Left lung (tissue), 10 donors: ENCODE data around the gene MRPS21. TPM values are rescaled to one million over a fixed set of nuclear protein-coding genes. Genes with fewer than 3 reads are reported as not detected.

ENCODE experiments used
- ATAC-seq: fragments of 200-7000 bp; cut with Tn5 transposase; one replicate; pipeline ENCODE4 v1.9.1; 2020; ENCODE audit warnings: moderate library complexity
- DNase-seq, 4 donors: peaks; one replicate each; pipeline ENCODE4 v3.0.0-alpha.2; 2013 to 2020
- H3K27ac ChIP-seq, 2 donors: fragments of 200-600 bp; sonication (generic) in 1 of 2; one replicate each; pipeline versions ENCODE4 v1.5.0 to v1.8.0; 2020 to 2021
- H3K27me3 ChIP-seq, 2 donors: fragments of 200-600 bp; sonication (generic) in 1 of 2; one replicate each; pipeline versions ENCODE4 v1.5.0 to v1.8.0; 2020 to 2021
- H3K36me3 ChIP-seq, 2 donors: fragments of 200-600 bp; sonication (generic) in 1 of 2; one replicate each; pipeline versions ENCODE4 v1.5.0 to v1.8.0; 2020 to 2021
- H3K4me1 ChIP-seq, 2 donors: fragments of 200-600 bp; one replicate each; pipeline ENCODE4 v1.8.0; 2021
- H3K4me3 ChIP-seq, 2 donors: fragments of 200-600 bp; sonication (generic) in 1 of 2; one replicate each; pipeline versions ENCODE4 v1.5.0 to v1.8.0; 2020 to 2021; ENCODE audit warnings: mild to moderate bottlenecking in 1 of 2
- H3K9me3 ChIP-seq, 2 donors: fragments of 200-600 bp; sonication (generic) in 1 of 2; one replicate each; pipeline versions ENCODE4 v1.5.0 to v1.8.0; 2020 to 2021
- CTCF ChIP-seq, 2 donors: fragments of 200-600 bp; sonication (generic) in 1 of 2; IDR thresholded peaks; one replicate each; pipeline versions ENCODE4 v1.5.0 to v1.8.0; 2021; ENCODE audit warnings: antibody characterized with exemption in 2 of 2
- intact Hi-C, 2 donors: fragments of 100-400 bp; cut with DNase I; formaldehyde crosslinking; loops; one replicate each; pipeline versions ENCODE4 v1.11.2 to v1.14.2; 2022
- polyA plus RNA-seq, 6 donors: library from polyadenylated mRNA; unstranded; fragments of 120-200 nt; gene quantifications; one replicate each; pipeline ENCODE4 v1.2.1, GENCODE V29; 2013; ENCODE audit not compliant: insufficient read length in 6 of 6
- total RNA-seq, 2 donors: library from RNA; stranded (reverse); fragmentation: NEBNext Ultra II Directional; extraction: Animal tissue kit (Norgen Biotek cat#: 25700); gene quantifications; one replicate each; pipeline ENCODE4 v1.2.1, GENCODE V29; 2021
- donor health status: DM: no; HTN: yes; CAD: no.
- donor health status: DM: no; HTN: no; CAD: no.

Gene MRPS21
- total and polyA plus RNA-seq, 8 donors: 44.2 to 66.2 (median 56.2) TPM

GRCh38 chr1:150332651-150333290 is 39.1 kb downstream of the MRPS21 start:
- Histone ChIP-seq H3K9me3 (no peaks in the 10 kb centered on the region), H3K27me3 (no peaks in the 10 kb centered on the region), H3K4me3 (no peak overlapping the region), H3K27ac (no peak overlapping the region), H3K36me3 (peaks cover 0 to 100% of the 10 kb centered on the region in 2 donors), H3K4me1 (no peaks in the 10 kb centered on the region)
- DNase-seq (peak in 1 of 4 donors; percentile 21), ATAC-seq (no peak)
- intact Hi-C loops: no loop called here
- TF ChIP-seq CTCF (IDR thresholded peaks at IDR 0.05): no peak

- Histone ChIP-seq H3K27me3 (no peaks in the 10 kb centered on the region), H3K36me3 (peaks cover 0 to 100% of the 10 kb centered on the region in 2 donors), H3K4me3 (no peak overlapping the region), H3K27ac (no peak overlapping the region), H3K4me1 (no peaks in the 10 kb centered on the region), H3K9me3 (no peaks in the 10 kb centered on the region)
- intact Hi-C loops: no loop called here
- no peak for DNase-seq
- ATAC-seq: no peak
- no peak for TF ChIP-seq CTCF (IDR thresholded peaks at IDR 0.05)
Measured at GRCh38 chr1:150346316-150346715, 52.7 kb downstream of the MRPS21 start.

- no peak for TF ChIP-seq CTCF (IDR thresholded peaks at IDR 0.05)
- intact Hi-C loops: no loop called here
- H3K4me1 ChIP-seq: no peaks in the 10 kb centered on the region
- no peak overlapping the region for H3K27ac ChIP-seq
- ATAC-seq: no peak
- H3K4me3 ChIP-seq: no peak overlapping the region
- H3K27me3 ChIP-seq: no peaks in the 10 kb centered on the region
- H3K36me3 ChIP-seq: peaks cover 0 to 76% of the 10 kb centered on the region in 2 donors
- no peak for DNase-seq
- no peaks in the 10 kb centered on the region for H3K9me3 ChIP-seq
Measured at GRCh38 chr1:150352866-150353265, 59.2 kb downstream of the MRPS21 start.

Other genes with a start within 250 kb of the MRPS21 start
- gene VPS45, start 226.1 kb upstream of the MRPS21 start, total RNA-seq: 10 to 100 TPM; 36.7 to 41.7 TPM
- gene VPS45, start 226.1 kb upstream of the MRPS21 start, polyA plus RNA-seq: 10 to 100 TPM; 62.8 to 81.2 (median 72.5) TPM
- gene PLEKHO1, start 143.9 kb upstream of the MRPS21 start, total RNA-seq: 10 to 100 TPM; 35.3 to 51.2 TPM
- gene PLEKHO1, start 143.9 kb upstream of the MRPS21 start, polyA plus RNA-seq: 10 to 100 TPM; 44.1 to 55.1 (median 48.3) TPM
- gene ANP32E, start 57.7 kb upstream of the MRPS21 start, total RNA-seq: 10 to 100 TPM; 27.3 to 31.4 TPM
- gene ANP32E, start 57.7 kb upstream of the MRPS21 start, polyA plus RNA-seq: 100 to 1,000 TPM in 2 of 6 donors, 10 to 100 TPM in 4; 72.4 to 112 (median 88.7) TPM
- under 1 TPM; 0.18 to 0.44 TPM for gene CA14, start 36.1 kb upstream of the MRPS21 start, total RNA-seq
- 1 to 10 TPM; 4.4 to 5.7 (median 4.6) TPM for gene CA14, start 36.1 kb upstream of the MRPS21 start, polyA plus RNA-seq
- gene APH1A, start 24.8 kb upstream of the MRPS21 start, total RNA-seq: 100 to 1,000 TPM; 127 to 143 TPM
- gene APH1A, start 24.8 kb upstream of the MRPS21 start, polyA plus RNA-seq: 100 to 1,000 TPM; 173 to 206 (median 184) TPM
- 10 to 100 TPM; 10.8 to 21.3 TPM for gene C1orf54, start 21.1 kb upstream of the MRPS21 start, total RNA-seq
- 10 to 100 TPM; 58.9 to 83.9 (median 72.5) TPM for gene C1orf54, start 21.1 kb upstream of the MRPS21 start, polyA plus RNA-seq
- 1 to 10 TPM; 3.4 to 3.9 TPM for gene CIART, start 11.3 kb upstream of the MRPS21 start, total RNA-seq
- 10 to 100 TPM in 2 of 6 donors, 1 to 10 TPM in 4; 7.1 to 13.2 (median 8.7) TPM for gene CIART, start 11.3 kb upstream of the MRPS21 start, polyA plus RNA-seq
- gene PRPF3, start 27.7 kb downstream of the MRPS21 start, total RNA-seq: 10 to 100 TPM; 38.1 to 53.1 TPM
- gene PRPF3, start 27.7 kb downstream of the MRPS21 start, polyA plus RNA-seq: 100 to 1,000 TPM; 108 to 152 (median 130) TPM
- gene RPRD2, start 70.3 kb downstream of the MRPS21 start, total RNA-seq: 10 to 100 TPM; 26.2 to 29.3 TPM
- 10 to 100 TPM; 41.8 to 43.8 (median 42.8) TPM for gene RPRD2, start 70.3 kb downstream of the MRPS21 start, polyA plus RNA-seq
- gene TARS2, start 193.6 kb downstream of the MRPS21 start, total RNA-seq: 10 to 100 TPM; 18.5 to 21.7 TPM
- gene TARS2, start 193.6 kb downstream of the MRPS21 start, polyA plus RNA-seq: 10 to 100 TPM; 24.1 to 29.4 (median 26.8) TPM
- gene ECM1, start 214.2 kb downstream of the MRPS21 start, total RNA-seq: 10 to 100 TPM; 21.3 to 65.2 TPM
- gene ECM1, start 214.2 kb downstream of the MRPS21 start, polyA plus RNA-seq: 1 to 10 TPM; 1.9 to 3.4 (median 3.2) TPM
- not detected for gene FALEC, start 221.9 kb downstream of the MRPS21 start, total RNA-seq
- gene FALEC, start 221.9 kb downstream of the MRPS21 start, polyA plus RNA-seq: 1 to 10 TPM in 5 of 6 donors, under 1 TPM in 1; 0.50 to 1.9 (median 1.2) TPM